ENCODE measurements around the gene PRKAR1B.
A peak's percentile ranks its signal among the peaks of the same experiment; 100 is the strongest.

PRKAR1B gene

GRCh38 chr7:739983-740942 lies 13.2 kb upstream of the PRKAR1B start:
- no peak for DNase-seq

GRCh38 chr7:739455-739982 lies 12.4 kb upstream of the PRKAR1B start:
- no peak for DNase-seq

GRCh38 chr7:738723-739454 lies 11.8 kb upstream of the PRKAR1B start:
- DNase-seq, result no peak

GRCh38 chr7:738241-738640 lies 11.2 kb upstream of the PRKAR1B start:
- DNase-seq, result no peak

- no peak for DNase-seq
Measured at GRCh38 chr7:734808-735207, 7.7 kb upstream of the PRKAR1B start.

- DNase-seq, result no peak
Measured at GRCh38 chr7:734214-734613, 7.1 kb upstream of the PRKAR1B start.

GRCh38 chr7:732556-732955 lies 5.5 kb upstream of the PRKAR1B start:
- DNase-seq, result no peak

- DNase-seq, result peak in 1 of 2 experiments; percentile 23
Measured at GRCh38 chr7:732094-732541, 5.0 kb upstream of the PRKAR1B start.

GRCh38 chr7:731440-732085 lies 4.5 kb upstream of the PRKAR1B start:
- DNase-seq, result no peak

- no peak for DNase-seq
Measured at GRCh38 chr7:730501-731439, 3.7 kb upstream of the PRKAR1B start.

- DNase-seq, result no peak
Measured at GRCh38 chr7:729140-730000, 2.3 kb upstream of the PRKAR1B start.

- DNase-seq, result no peak
Measured at GRCh38 chr7:728602-729001, 1.5 kb upstream of the PRKAR1B start.

GRCh38 chr7:727806-728460 lies 852 bp upstream of the PRKAR1B start:
- DNase-seq, result no peak

GRCh38 chr7:726854-727103 lies 302 bp downstream of the PRKAR1B start:
- DNase-seq, result no peak

- peak; percentile 71 to 87 for DNase-seq
Measured at GRCh38 chr7:726084-726853, 812 bp downstream of the PRKAR1B start, which contains the start of gene DNAAF5. Gene DNAAF5, plus strand, starts transcription at chr7:726699. Its CDS starts 22 bp downstream, at chr7:726721.

GRCh38 chr7:725223-726005 lies 1.7 kb downstream of the PRKAR1B start:
- no peak for DNase-seq

GRCh38 chr7:724298-724697 lies 2.8 kb downstream of the PRKAR1B start:
- DNase-seq, result no peak

- no peak for DNase-seq
Measured at GRCh38 chr7:723541-723940, 3.5 kb downstream of the PRKAR1B start.
